H9 (cell line): ENCODE data around the gene EPB41L5. TPM values are rescaled to one million over a fixed set of nuclear protein-coding genes. Genes with fewer than 3 reads are reported as not detected.

Experiments used
- DNase-seq: peaks from one replicate; pipeline ENCODE4 v3.0.0-alpha.2; 2017
- H2AFZ ChIP-seq: one replicate; pipeline ENCODE4 v1.6.1; 2013; ENCODE audit warnings: mild to moderate bottlenecking, low read length, control low read depth, moderate library complexity
- H2AK5ac ChIP-seq: 2 replicates; pipeline ENCODE4 v1.6.1; 2013; ENCODE audit warnings: low read length, control low read depth, mixed read lengths; ENCODE audit not compliant: insufficient read length
- H2BK120ac ChIP-seq: one replicate; pipeline ENCODE4 v1.6.1; 2013; ENCODE audit warnings: low read depth, mild to moderate bottlenecking, low read length, control low read depth, inconsistent platforms; ENCODE audit not compliant: poor library complexity, severe bottlenecking
- H2BK12ac ChIP-seq: 2 replicates; pipeline ENCODE4 v1.6.1; 2013; ENCODE audit warnings: low read length, control low read depth, mixed read lengths, low read depth; ENCODE audit not compliant: insufficient read length
- H2BK15ac ChIP-seq: 2 replicates; pipeline ENCODE4 v1.6.1; 2013; ENCODE audit warnings: low read depth, low read length, control low read depth
- H2BK20ac ChIP-seq: one replicate; pipeline ENCODE4 v1.6.1; 2013; ENCODE audit warnings: low read depth, mild to moderate bottlenecking, low read length, control low read depth, inconsistent platforms; ENCODE audit not compliant: poor library complexity, severe bottlenecking
- H2BK5ac ChIP-seq: 2 replicates; pipeline ENCODE4 v1.6.1; 2013; ENCODE audit warnings: low read length, control low read depth, mixed read lengths; ENCODE audit not compliant: insufficient read length
- H3K14ac ChIP-seq: 2 replicates; pipeline ENCODE4 v1.6.1; 2013; ENCODE audit warnings: low read length, control low read depth; ENCODE audit not compliant: insufficient read depth
- H3K18ac ChIP-seq: 2 replicates; pipeline ENCODE4 v1.6.1; 2013; ENCODE audit warnings: low read depth, mild to moderate bottlenecking, mixed read lengths, low read length, control low read depth; ENCODE audit not compliant: insufficient read length
- H3K23ac ChIP-seq: 2 replicates; pipeline ENCODE4 v1.6.1; 2013; ENCODE audit warnings: low read length, control low read depth, mixed read lengths, low read depth; ENCODE audit not compliant: insufficient read length
- H3K23me2 ChIP-seq: 2 replicates; pipeline ENCODE4 v1.6.1; 2013; ENCODE audit warnings: low read depth, mild to moderate bottlenecking, mixed read lengths, low read length, control low read depth; ENCODE audit not compliant: insufficient read length, poor library complexity, severe bottlenecking
- H3K27ac ChIP-seq: 2 replicates; pipeline ENCODE4 v1.5.1; 2013; ENCODE audit warnings: low read length, control low read depth, mixed read lengths, low read depth; ENCODE audit not compliant: insufficient read length
- H3K27me3 ChIP-seq: 2 replicates; pipeline ENCODE4 v1.6.1; 2013; ENCODE audit warnings: low read length, control low read depth, inconsistent platforms; ENCODE audit not compliant: insufficient read depth
- H3K4ac ChIP-seq: 2 replicates; pipeline ENCODE4 v1.6.1; 2013; ENCODE audit warnings: low read depth, mild to moderate bottlenecking, control low read depth, inconsistent platforms, low read length, moderate library complexity
- H3K4me1 ChIP-seq: 2 replicates; pipeline ENCODE4 v1.6.1; 2013; ENCODE audit warnings: low read length, control low read depth, inconsistent platforms; ENCODE audit not compliant: insufficient read depth
- H3K4me2 ChIP-seq: 2 replicates; pipeline ENCODE4 v1.6.1; 2013; ENCODE audit warnings: low read length, control low read depth, mixed read lengths; ENCODE audit not compliant: insufficient read length, insufficient read depth
- H3K56ac ChIP-seq: 2 replicates; pipeline ENCODE4 v1.6.1; 2013; ENCODE audit warnings: low read depth, mild to moderate bottlenecking, mixed read lengths, low read length, control low read depth; ENCODE audit not compliant: insufficient read length
- H3K79me1 ChIP-seq: 2 replicates; pipeline ENCODE4 v1.6.1; 2013; ENCODE audit warnings: low read depth, mild to moderate bottlenecking, moderate library complexity, low read length, control low read depth, inconsistent platforms; ENCODE audit not compliant: insufficient read depth, poor library complexity, severe bottlenecking
- H3K79me2 ChIP-seq: 2 replicates; pipeline ENCODE4 v1.6.1; 2013; ENCODE audit warnings: low read length, control low read depth, inconsistent platforms; ENCODE audit not compliant: insufficient read depth
- H3K9ac ChIP-seq: 2 replicates; pipeline ENCODE4 v1.6.1; 2013; ENCODE audit warnings: low read length, control low read depth, mixed read lengths; ENCODE audit not compliant: insufficient read length; ENCODE audit errors: extremely low read depth
- H3K9me3 ChIP-seq: one replicate; pipeline ENCODE4 v1.6.1; 2013; ENCODE audit warnings: low read depth, low read length, inconsistent platforms; ENCODE audit not compliant: control insufficient read depth
- H3T11ph ChIP-seq: one replicate; pipeline ENCODE4 v1.6.1; 2013; ENCODE audit warnings: mild to moderate bottlenecking, low read length, control low read depth, inconsistent platforms
- H4K20me1 ChIP-seq: one replicate; pipeline ENCODE4 v1.6.1; 2013; ENCODE audit not compliant: control insufficient read depth, insufficient read length, insufficient read depth
- H4K5ac ChIP-seq: 2 replicates; pipeline ENCODE4 v1.6.1; 2013; ENCODE audit warnings: low read depth, mild to moderate bottlenecking, mixed read lengths, low read length, control low read depth; ENCODE audit not compliant: insufficient read length
- H4K8ac ChIP-seq: replicated peaks from 2 replicates; pipeline ENCODE4 v1.6.1; 2013; ENCODE audit warnings: low read length, control low read depth, mixed read lengths, low read depth; ENCODE audit not compliant: insufficient read length
- H4K91ac ChIP-seq: 2 replicates; pipeline ENCODE4 v1.6.1; 2013; ENCODE audit warnings: low read depth, mild to moderate bottlenecking, moderate library complexity, mixed read lengths, low read length, control low read depth; ENCODE audit not compliant: insufficient read length
- H3K27ac Mint-ChIP-seq, 3 experiments: 2 replicates in 2 of 3; 3 replicates in 1 of 3; pipeline ENCODE4 v1.8.0; 2020 to 2021; ENCODE audit warnings: mixed read lengths in 3 of 3, mild to moderate bottlenecking in 1 of 3, moderate library complexity in 1 of 3
- H3K27me3 Mint-ChIP-seq: 2 replicates; pipeline ENCODE4 v1.8.0; 2021; ENCODE audit warnings: low read depth, mild to moderate bottlenecking, moderate library complexity, mixed read lengths
- H3K36me3 Mint-ChIP-seq, 3 experiments: 2 replicates in 2 of 3; 3 replicates in 1 of 3; pipeline ENCODE4 v1.8.0; 2020 to 2021; ENCODE audit warnings: low read depth in 3 of 3, mixed read lengths in 3 of 3; ENCODE audit not compliant: insufficient read depth in 1 of 3
- H3K4me1 Mint-ChIP-seq, 2 experiments: 2 replicates each; pipeline ENCODE4 v1.8.0; 2020; ENCODE audit warnings: mixed read lengths in 2 of 2
- H3K4me3 Mint-ChIP-seq, 2 experiments: 2 replicates in 1 of 2; 3 replicates in 1 of 2; pipeline ENCODE4 v1.8.0; 2020 to 2021; ENCODE audit warnings: mild to moderate bottlenecking in 2 of 2, mixed read lengths in 2 of 2, moderate library complexity in 1 of 2
- H3K9me3 Mint-ChIP-seq, 2 experiments: 2 replicates in 1 of 2; 3 replicates in 1 of 2; pipeline ENCODE4 v1.8.0; 2020; ENCODE audit warnings: mild to moderate bottlenecking in 2 of 2, mixed read lengths in 2 of 2, moderate library complexity in 1 of 2
- WGBS: extraction: QIAGEN DNeasy Blood & Tissue Kit; methylation state at CpG from one replicate; pipeline ENCODE4 v1.1.7; 2013; ENCODE audit warnings: missing lambda C conversion rate, low lambda C conversion rate, mixed read lengths; ENCODE audit not compliant: insufficient read length; ENCODE audit errors: extremely low coverage; 5-methylcytosine and 5-hydroxymethylcytosine counted together
- total RNA-seq: library from RNA; stranded (reverse); gene quantifications from 2 replicates; pipeline ENCODE4 v1.2.1, GENCODE V29; 2021
- TF ChIP-seq, protein P1 (sequence below): fragments of 200-600 bp; sonication (generic); conservative IDR thresholded peaks from 3 replicates; pipeline ENCODE4 v1.8.0; 2021; ENCODE audit warnings: antibody characterized with exemption, mild to moderate bottlenecking

The EPB41L5 gene
- total RNA-seq, 1 experiment from 2014 or later = 40.4 TPM

DNA sequence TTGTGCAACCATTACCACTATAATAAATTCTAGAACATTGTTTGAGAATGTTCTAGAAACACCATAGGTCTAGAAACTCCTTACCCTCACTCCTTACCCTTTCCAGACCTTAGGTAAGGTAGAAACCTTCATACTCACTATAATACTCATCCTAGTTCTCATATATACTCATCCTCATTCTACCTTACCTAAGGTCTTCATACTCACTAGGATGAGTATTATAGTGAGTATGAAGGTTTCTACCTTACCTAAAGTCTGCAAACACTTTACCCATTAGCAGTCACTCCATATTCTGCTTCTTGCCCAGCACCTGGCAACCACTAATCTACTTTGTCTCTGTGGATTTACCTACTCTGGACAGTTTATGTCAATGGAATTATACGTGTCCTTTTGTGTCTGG is 135.4 kb downstream of the EPB41L5 start:
- no peak overlapping the region for H4K91ac ChIP-seq
- H3K79me1 ChIP-seq = no peaks in the 10 kb centered on the region
- no peak overlapping the region for H3K4ac ChIP-seq
- no peaks in the 10 kb centered on the region for H3K9me3 ChIP-seq
- no peak overlapping the region for H2BK120ac ChIP-seq
- no peak overlapping the region for H3K14ac ChIP-seq
- H2BK12ac ChIP-seq = no peak overlapping the region
- no peak for DNase-seq
- Mint-ChIP-seq H3K27me3 (no peaks in the 10 kb centered on the region), H3K36me3 (peaks cover 29 to 57% (median 37%) of the 10 kb centered on the region in 3 experiments), H3K27ac (no peak overlapping the region), H3K4me3 (no peak overlapping the region), H3K9me3 (peaks cover 27 to 28% of the 10 kb centered on the region in 2 experiments), H3K4me1 (no peaks in the 10 kb centered on the region)
- H3K23ac ChIP-seq = no peak overlapping the region
- no peak overlapping the region for H3K18ac ChIP-seq
- H3K27me3 ChIP-seq = no peaks in the 10 kb centered on the region
- H4K5ac ChIP-seq = no peak overlapping the region
- H3K27ac ChIP-seq = no peak overlapping the region
- no peak overlapping the region for H3K9ac ChIP-seq
- no peaks in the 10 kb centered on the region for H3K23me2 ChIP-seq
- no CpG with 5 or more reads among the region's 1 CpG for WGBS
- H4K8ac ChIP-seq = no peak overlapping the region
- H2BK5ac ChIP-seq = no peak overlapping the region
- H2BK15ac ChIP-seq = no peak overlapping the region
- no peak overlapping the region for H3T11ph ChIP-seq
- no peak overlapping the region for H3K56ac ChIP-seq
- no peak overlapping the region for H2AFZ ChIP-seq
- no peak overlapping the region for H3K4me2 ChIP-seq
- no peak overlapping the region for H2AK5ac ChIP-seq
- no peaks in the 10 kb centered on the region for H4K20me1 ChIP-seq
- TF ChIP-seq, protein P1, sequence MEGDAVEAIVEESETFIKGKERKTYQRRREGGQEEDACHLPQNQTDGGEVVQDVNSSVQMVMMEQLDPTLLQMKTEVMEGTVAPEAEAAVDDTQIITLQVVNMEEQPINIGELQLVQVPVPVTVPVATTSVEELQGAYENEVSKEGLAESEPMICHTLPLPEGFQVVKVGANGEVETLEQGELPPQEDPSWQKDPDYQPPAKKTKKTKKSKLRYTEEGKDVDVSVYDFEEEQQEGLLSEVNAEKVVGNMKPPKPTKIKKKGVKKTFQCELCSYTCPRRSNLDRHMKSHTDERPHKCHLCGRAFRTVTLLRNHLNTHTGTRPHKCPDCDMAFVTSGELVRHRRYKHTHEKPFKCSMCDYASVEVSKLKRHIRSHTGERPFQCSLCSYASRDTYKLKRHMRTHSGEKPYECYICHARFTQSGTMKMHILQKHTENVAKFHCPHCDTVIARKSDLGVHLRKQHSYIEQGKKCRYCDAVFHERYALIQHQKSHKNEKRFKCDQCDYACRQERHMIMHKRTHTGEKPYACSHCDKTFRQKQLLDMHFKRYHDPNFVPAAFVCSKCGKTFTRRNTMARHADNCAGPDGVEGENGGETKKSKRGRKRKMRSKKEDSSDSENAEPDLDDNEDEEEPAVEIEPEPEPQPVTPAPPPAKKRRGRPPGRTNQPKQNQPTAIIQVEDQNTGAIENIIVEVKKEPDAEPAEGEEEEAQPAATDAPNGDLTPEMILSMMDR = no peak
- no peak overlapping the region for H2BK20ac ChIP-seq
- no peaks in the 10 kb centered on the region for H3K79me2 ChIP-seq
- H3K4me1 ChIP-seq = no peaks in the 10 kb centered on the region
